HG03097 (cell line): ENCODE measurements around the gene ASTL.

Experiments used
- ATAC-seq: cut with Tn5 transposase; IDR thresholded peaks from one replicate; pipeline ENCODE4 v1.9.1; 2021; ENCODE audit not compliant: unreplicated experiment, low FRiP score

ASTL gene

DNA sequence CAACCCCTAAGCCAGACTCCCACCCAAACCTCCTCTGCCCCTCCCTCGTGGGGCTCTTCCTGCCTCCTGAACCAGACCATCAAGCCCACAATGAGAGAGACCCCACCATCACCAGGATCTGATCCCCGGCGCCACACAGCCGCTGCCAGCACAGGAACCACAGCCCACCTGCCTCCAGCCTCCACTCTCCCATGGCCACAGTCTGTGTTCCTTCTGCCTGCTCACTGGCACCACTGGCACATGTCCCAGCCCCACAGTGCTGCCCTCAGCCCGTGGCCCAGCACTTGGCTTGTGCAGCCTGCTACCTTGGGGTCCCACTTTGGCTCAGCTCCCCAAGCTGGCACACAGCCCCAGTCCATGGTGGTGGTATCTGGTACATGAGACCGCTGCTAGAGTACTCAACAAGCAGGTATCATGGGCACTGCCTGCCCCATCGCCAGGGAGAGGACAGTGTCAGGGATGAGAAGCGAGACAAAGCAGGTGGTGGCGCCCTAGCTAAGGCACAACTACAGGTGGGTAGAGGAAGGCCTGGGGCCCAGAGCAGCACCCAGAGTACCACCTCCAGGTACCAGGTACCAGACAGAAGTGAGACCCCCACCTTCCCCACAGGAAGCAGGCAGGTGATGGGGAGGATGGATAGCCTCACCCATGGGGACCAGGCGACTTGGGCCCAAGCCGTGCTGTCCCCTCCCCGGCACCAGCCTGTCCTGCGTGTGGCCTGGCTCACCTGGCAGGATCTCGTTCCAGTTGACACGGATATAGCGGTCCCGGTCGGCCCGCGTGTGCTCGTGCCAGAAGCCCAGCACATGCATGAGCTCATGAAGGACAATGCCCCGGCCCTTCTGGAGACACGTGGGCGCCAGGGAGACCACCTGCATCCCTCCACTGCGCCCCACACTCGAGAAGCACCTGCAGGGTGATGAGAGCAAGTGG lies 6.2 kb downstream of the ASTL start:
- ATAC-seq: no peak

DNA sequence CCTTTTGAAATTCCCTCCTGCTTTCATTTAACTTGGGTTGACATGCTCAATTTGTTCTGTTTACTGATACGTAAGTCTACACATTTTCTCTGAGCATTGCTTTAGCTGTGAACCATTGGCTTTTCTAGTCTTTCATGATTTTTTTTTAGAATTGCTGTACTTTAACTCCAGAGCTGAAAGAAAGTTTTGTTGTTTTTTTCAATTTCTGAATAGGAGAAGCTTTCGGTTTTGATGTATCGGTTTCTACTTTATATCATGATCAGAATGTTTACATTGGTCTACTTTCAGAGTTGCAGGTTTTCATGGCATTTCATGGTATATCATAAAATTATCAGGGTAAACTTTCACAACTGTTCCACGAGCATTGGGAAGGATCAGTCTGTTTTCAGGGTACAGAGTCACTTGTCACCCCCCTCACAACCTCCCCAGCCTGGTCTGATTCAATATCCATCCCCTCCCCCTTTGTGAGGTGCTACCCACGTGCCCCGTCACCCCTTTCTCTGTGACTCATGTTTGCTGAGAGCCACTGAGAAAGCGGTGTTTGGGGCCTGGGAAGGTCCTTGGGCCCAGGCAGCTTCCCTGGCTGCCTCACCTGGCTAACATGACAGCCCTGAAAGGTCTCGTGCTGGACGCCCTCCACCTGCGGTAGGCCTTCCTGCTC lies 7.0 kb downstream of the ASTL start:
- ATAC-seq: no peak

DNA sequence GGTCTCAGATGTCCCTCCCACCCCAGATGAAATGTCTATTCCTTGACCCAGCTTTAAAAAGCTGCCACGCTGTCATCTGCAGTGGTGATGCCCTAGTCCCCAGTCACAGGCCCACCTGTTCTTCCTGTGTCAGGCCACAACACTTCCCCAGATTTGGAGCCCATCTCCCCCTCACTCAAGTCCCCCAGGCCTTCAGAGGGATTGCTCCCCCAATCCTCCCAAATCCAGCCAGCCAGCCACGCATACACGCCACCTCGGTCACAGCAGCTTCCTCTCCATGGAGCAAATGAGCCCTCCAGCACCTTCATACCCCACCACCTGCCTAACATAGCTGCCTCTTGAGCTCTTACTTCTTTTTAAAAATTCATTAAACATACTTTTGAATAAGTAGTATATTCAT lies 7.8 kb downstream of the ASTL start:
- no peak for ATAC-seq

DNA sequence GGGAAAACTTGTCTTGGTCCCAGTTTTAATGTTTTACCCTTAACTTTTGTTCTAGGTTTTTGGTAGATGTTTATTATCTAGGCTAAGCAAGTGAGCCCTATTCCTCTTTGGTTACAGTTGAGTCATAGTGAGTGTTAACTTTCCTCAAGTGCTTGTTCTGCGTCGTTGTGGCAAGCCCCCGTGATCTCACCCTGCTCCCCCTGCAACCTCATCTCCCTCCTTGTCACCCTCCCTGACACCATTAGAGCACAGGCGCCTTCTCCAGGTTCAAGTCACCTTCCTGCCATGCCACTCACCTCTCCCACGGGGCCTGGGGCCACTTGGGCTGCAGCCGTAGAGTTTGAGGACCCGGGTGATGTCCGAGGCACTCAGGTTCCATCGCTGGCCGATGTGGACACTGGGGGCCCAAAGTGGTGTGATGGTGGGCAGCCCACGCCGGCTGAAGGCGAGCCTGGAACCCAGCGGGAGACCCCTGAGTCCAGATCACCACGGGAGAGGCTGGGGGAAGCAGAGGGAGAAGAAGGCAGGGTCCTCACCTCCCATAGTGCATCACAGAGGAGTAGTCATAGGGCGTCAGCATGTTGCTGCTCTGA lies 8.7 kb downstream of the ASTL start:
- ATAC-seq: no peak

DNA sequence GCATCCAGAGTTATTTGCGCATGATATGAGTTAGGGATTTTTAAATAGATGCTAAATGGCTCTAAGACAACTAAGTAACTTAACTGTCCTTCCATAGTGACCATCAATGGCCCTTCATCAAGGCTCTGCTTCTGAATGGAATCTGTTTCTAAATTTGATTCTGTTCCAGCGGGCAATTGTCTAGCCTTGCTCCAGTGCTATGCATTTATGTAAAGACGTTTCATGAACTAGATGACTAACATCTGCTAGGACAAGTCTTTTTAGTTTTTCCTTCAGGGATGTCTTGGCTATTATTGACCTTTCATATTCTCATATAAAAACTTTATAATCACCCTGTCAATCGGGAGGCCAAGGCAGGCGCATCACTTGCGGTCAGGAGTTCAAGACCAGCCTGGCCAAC lies 9.8 kb downstream of the ASTL start:
- ATAC-seq: no peak

DNA sequence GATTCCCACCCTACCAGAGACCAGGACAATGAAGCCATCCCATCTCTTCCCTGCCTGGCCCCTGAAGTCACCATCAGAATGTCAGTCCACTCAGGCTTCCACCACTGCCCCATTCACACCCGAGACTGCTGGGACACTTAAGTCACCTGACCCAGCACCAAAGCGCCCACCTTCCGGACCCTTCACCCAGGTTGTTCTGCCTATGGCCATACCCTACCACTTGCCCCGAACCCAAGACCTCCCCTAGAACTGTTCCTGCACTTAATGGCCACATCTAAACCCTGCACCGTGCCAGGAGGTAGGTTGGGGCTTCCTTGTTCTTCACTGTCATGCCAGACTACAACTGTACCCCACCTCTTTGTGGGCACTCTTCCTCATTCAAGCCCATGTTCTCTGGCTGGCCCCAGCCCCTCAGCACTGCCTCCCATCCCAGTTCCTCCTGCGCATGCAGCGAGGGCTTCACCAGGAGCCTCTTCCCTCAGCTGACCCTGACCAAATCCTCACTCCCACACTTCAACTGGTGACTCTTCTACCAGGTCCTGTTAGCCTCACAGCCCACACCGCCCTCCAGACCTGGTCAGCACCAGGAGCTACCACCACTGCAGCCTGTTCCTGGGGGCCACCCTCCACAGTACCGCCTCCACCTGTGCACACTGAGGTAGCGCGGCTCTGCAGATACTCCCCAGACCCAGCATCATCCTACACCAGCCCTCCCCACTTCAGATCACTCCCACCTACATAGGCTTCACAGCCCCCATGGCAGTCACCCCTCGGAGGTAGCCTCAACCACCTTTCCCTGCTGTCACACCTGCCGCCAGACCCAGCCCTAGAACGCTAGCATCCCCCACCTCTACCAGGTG lies 13.7 kb downstream of the ASTL start:
- no peak for ATAC-seq

DNA sequence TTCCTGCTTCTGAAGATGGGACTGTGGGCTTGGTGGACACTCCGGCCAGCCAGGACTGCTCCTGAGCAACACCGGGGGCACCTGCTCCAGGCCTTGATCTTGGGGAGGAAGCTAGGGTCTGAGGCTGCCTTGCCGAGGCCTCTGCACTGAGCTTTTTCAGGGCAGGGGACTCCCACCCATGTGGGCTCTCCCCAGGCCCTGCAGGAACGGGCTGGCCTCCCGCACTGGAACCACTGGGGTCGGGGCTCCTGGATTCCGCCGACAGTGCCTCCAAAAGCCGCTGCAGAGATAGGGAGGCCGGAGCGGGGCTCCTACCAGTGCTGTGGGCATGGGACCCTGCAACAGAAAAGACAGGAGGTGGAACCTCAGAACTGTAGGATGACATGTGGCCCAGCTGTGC lies 14.4 kb downstream of the ASTL start:
- ATAC-seq: no peak

DNA sequence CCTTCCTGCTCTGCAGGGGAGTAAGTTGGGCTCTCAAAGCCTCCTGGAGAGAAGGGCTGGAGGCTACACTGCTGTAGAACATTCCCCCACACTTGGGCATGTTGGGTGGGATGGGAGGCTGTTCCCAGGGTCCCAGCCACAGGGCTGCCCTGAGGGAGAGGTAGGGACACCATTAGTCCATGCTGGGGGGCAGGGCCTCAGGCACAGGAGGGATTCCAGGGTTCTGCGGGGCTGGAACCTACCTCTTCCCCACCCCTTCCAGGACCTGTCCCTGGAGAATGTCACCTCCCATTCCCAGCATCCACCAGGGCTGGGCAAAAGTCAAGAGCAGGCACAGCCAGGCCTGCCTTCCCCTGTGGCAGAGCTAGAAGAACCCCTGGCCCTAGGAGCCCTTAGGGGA lies 15.0 kb downstream of the ASTL start:
- no peak for ATAC-seq

DNA sequence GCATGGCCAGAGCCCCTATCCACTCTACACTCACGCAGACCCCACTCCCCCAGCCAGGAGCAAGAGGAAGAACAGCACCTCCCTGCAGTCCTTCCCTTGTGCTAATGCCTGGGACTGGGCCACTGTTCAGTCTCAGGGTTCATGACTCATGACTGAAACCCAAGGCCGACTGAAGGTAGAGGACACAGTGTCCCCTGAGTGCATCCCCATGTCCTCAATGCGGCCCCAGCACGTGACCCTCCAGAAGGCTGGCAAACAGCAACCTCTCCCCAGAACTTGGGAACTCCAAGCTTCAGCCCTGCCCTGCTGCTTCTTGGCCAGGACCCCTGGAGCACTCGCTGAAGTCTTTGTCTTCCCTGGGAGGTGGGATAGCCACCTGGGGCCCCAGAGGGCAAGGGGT lies 15.9 kb downstream of the ASTL start:
- ATAC-seq: no peak

DNA sequence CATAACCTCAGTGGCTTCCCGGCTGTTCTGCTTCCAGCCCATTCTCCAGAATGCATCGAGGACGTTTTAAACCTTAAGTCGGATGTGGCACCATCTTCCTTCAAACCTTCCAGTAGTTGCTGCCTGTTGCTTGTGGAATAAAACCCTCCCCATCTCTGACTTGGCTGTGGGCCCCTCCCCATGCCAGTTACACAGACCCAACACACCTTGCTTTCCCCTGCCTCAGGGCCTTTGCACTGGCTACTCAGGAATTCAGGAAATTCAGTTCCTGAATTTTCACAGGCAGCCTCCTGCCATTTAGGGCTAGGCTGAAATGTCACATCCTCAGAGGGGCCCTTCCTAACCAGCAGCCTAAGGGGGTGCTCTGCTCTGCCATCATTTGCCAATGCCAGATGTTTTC lies 16.9 kb downstream of the ASTL start:
- no peak for ATAC-seq

DNA sequence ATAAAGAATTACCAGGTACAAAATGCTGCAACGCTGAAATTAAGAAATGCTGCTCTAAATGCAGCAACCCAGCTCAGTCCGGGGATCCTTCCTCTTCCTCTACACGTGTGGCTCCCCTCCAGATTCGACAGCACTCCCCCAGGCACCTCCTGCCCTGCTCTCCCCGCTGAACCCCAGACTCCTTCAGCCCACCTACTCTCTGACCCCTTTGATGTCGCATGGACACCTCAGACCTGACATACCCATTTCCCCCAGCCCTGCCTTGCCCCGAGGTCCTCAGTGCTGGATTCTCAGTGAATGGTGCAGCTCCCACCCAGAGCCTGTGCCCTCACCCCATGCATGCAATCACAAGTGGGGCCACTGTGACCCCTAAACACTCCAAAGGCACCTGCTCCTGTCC lies 17.3 kb downstream of the ASTL start:
- ATAC-seq: no peak

DNA sequence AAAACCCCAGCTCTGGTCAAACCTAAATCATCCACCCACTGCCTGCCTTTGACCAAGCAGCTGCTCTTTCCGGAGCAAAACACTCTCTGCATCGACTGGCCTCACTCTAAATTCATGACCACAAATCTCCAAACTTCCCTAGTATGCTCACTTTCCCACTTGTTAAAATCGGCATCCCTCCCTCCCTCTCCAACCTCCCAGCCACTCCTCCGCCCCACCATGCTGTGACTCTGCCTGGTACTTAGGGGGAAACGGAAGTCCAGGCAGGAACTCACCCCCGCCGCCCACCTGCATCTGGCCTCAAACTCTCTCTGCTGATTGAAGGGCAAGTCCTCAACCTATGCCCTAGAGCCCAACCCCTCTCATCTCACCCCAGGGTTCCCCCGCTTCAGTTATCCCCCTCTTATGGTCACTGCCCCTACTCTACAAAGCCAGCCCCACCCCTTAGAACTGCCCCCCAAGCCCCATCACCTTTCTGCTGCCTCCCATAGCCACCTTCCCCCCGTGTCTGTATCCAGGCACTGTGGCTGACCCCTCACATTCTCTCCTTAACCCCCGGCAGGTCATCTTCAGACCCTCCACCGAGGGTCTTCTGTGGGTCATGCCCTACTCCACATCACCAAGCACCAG lies 18.1 kb downstream of the ASTL start:
- no peak for ATAC-seq

DNA sequence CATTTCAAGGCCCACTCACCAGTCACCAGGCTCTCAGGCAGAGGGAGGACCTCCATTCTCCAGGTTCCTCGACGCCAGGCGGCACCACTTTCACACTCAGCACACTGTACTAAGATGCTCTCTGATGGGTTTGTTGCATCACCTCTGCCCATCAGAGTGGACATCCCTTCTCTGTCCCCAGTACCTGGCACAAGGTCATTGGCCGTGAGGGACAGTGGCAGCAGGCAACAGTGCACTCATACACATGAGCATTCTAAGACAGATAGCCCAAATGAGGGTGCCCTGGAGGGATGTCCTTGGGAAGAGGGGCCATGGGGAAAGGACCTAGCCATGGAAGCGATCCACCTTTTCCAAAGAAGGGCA lies 18.9 kb downstream of the ASTL start:
- no peak for ATAC-seq

DNA sequence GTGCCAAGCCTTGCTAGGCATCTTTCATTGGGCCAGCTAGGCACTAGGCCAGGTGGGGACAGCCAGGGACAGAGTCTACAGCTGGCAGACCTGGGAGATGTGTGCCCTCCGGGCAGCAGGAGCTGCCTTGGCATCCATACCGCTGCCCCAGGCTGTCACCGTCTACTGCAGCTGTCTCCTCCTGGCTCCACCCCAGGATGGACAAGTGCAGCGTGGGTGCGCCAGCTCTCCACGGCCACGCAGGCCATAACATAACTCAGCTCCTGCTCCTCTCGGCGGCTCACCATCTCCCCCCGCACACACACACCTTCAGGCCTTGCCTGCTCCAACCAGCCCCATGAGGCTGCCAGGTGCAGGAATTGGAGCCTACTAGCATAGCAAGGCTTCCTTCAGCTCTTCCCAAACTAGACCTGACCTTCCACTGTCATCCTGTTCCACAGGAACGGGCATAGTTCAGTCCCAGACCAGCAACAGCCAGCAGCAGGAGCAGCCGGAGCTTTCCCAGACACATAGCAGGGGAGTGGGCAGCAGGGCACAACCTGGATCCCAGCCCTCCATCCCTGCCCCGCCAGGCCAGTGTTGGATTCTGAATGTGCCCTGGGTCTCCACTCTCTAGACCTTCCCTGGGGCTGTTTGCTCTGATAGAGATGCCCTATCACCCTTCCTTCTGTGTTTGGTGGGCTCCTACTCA lies 19.5 kb downstream of the ASTL start:
- ATAC-seq: no peak

DNA sequence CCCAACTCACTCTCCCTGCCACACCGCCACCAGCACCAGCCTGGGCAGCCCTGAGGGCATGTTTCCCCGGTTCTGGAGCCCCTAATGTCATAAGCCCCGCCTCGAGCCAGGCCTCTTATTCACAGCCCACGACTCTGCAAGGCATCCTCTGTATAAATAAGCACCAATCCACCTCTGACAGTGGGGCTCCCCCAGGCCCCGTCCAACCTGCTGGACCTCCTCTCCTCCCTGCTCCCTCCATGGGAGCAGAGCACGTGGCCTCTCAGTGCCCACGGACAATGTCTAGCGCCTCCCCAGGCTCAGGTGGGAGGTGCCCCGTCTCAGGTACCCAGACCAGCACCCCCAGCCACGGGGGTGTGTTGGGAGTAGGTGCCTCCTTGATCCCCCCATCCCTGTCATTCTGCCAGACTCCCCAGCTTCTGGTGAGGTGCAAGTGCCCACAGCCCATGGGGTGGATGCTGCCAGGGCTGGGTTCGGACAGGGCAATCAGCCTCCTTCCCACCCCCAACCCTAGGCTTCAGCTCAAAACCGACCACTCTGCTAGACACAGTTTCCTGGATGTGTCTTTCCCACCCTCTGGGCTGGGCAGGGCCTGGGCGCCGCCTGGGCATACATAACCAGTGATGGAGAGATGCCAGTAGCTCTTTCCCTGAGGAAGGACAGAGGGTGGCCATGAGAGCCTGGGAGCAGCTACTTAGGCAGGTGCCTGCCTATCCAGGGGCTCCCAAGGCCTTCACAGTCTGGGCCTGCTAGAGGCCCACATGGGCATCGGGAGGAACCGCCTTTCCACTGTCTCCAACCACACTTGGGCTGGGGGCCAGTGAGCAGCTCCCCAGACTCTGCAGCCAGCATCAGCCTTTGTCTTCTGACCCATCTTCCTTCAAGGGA lies 20.4 kb downstream of the ASTL start:
- ATAC-seq: no peak

DNA sequence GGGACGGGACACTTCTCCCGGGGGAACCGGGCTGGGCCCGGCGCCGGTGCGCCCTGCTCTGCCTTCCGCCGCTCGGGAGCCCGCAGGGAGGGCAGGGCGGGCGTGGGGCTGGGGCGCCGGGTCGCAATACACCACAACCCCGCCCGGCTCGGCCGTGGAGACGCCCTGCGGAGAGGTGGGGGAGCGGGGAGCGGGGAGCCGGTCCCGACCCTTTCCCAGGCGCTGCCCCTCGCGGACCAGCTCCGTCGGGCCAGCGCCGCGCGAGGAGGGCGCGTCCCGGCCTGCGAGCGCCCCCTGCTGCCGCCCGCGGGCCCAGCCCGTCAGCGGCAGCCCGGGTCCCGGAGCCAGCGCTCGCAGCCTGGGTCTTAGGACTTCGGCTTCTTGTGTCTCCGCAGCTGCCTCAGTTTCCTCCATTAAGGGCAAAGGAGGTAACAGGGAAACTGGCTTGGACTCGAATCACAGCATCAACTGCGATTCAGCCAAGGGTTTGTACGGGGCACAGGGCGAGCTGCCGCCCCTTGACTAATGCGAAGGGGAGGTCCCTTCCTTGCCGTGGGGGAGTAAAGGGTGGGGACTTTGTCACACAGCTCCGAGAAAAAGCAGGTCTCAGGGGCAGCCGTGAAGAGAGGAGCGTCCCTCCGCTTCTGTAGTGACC lies 21.3 kb downstream of the ASTL start:
- ATAC-seq: peak; percentile 61

DNA sequence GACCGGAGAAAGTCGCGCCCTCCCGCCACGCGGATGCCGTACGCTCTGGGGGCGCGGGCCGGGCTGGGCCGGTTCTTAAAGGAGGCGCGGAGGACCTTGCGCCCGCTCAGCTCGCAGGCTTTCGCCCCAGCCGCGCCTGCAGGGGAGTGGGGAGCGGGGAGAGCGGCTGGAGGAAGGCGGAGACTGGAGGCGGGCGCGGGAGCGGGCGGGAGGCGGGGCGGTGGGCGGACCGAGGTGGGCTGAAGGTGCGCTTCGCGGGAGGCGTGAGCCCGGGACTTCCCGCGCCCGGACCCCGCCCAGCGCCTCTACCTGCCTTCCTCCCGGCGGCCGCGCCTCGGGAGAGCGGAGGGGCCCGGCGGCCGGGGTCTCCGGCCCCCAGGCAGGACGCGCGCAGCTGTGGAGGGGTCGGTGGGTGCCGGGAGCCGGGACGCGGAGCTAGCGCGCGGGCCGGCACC lies 21.9 kb downstream of the ASTL start, which contains the start of gene ADRA2B:
ADRA2B (minus strand) TSS at position 148 of the 455 bp plus-strand sequence. CDS start 422 bp downstream, outside the sequence.
- peak; percentile 33 for ATAC-seq
